ENCODE results near the gene SLIT1.

The SLIT1 gene

GRCh38 chr10:97012470-97012869 is 173.3 kb downstream of the SLIT1 start:
- Histone ChIP-seq H3K4me1 (no peaks in the 10 kb centered on the region), H3K27ac (no peak overlapping the region), H2AFZ (no peak overlapping the region), H3K79me2 (no peaks in the 10 kb centered on the region), H3K36me3 (ENCODE audit: control insufficient read depth, insufficient read depth, low read length) (peaks cover 2% of the 10 kb centered on the region), H3K9me3 (ENCODE audit: control insufficient read depth, low read length) (peaks cover 3% of the 10 kb centered on the region), H3K4me3 (ENCODE audit: low read depth, low read length) (no peak overlapping the region), H3K9ac (no peak overlapping the region), H3K27me3 (ENCODE audit: control insufficient read depth, insufficient read depth, low read length) (no peaks in the 10 kb centered on the region), H3K4me2 (ENCODE audit: low read length) (no peak overlapping the region)
- no peak for TF ChIP-seq CTCF (IDR thresholded peaks at IDR 0.05)

- H3K27ac ChIP-seq = no peak overlapping the region
- peaks cover 3% of the 10 kb centered on the region for H3K9me3 ChIP-seq (ENCODE audit: control insufficient read depth, low read length)
- H3K9ac ChIP-seq = no peak overlapping the region
- no peak overlapping the region for H2AFZ ChIP-seq
- no peaks in the 10 kb centered on the region for H3K27me3 ChIP-seq (ENCODE audit: control insufficient read depth, insufficient read depth, low read length)
- H3K36me3 ChIP-seq (ENCODE audit: control insufficient read depth, insufficient read depth, low read length) = peaks cover 3% of the 10 kb centered on the region
- no peaks in the 10 kb centered on the region for H3K79me2 ChIP-seq
- no peak overlapping the region for H3K4me3 ChIP-seq (ENCODE audit: low read depth, low read length)
- H3K4me1 ChIP-seq = no peaks in the 10 kb centered on the region
- TF ChIP-seq CTCF (IDR thresholded peaks at IDR 0.05) = no peak
- no peak overlapping the region for H3K4me2 ChIP-seq (ENCODE audit: low read length)
These were observed 174.4 kb downstream of the SLIT1 start for GRCh38 chr10:97011397-97011796.

- Histone ChIP-seq H3K4me1 (no peaks in the 10 kb centered on the region), H3K4me2 (ENCODE audit: low read length) (no peak overlapping the region)
- no peak for TF ChIP-seq CTCF (IDR thresholded peaks at IDR 0.05)
These were observed 175.0 kb downstream of the SLIT1 start for GRCh38 chr10:97010695-97011206.

GRCh38 chr10:97007417-97007816 is 178.3 kb downstream of the SLIT1 start:
- Histone ChIP-seq H3K36me3 (ENCODE audit: control insufficient read depth, insufficient read depth, low read length) (peaks cover 3% of the 10 kb centered on the region), H3K79me2 (no peaks in the 10 kb centered on the region), H3K4me1 (no peaks in the 10 kb centered on the region), H3K4me3 (ENCODE audit: low read depth, low read length) (no peak overlapping the region), H3K9me3 (ENCODE audit: control insufficient read depth, low read length) (peaks cover 3% of the 10 kb centered on the region), H3K9ac (no peak overlapping the region), H3K4me2 (ENCODE audit: low read length) (no peak overlapping the region), H3K27me3 (ENCODE audit: control insufficient read depth, insufficient read depth, low read length) (no peaks in the 10 kb centered on the region), H2AFZ (no peak overlapping the region), H3K27ac (no peak overlapping the region)
- no peak for TF ChIP-seq CTCF (IDR thresholded peaks at IDR 0.05)

More at GRCh38 chr10:97010695-97011206, 175.0 kb downstream of the SLIT1 start:
- Histone ChIP-seq H3K9ac (no peak overlapping the region), H2AFZ (no peak overlapping the region), H3K79me2 (no peaks in the 10 kb centered on the region), H3K4me3 (ENCODE audit: low read depth, low read length) (no peak overlapping the region), H3K27ac (no peak overlapping the region), H3K9me3 (ENCODE audit: control insufficient read depth, low read length) (peaks cover 3% of the 10 kb centered on the region), H3K36me3 (ENCODE audit: control insufficient read depth, insufficient read depth, low read length) (peaks cover 3% of the 10 kb centered on the region), H3K27me3 (ENCODE audit: control insufficient read depth, insufficient read depth, low read length) (no peaks in the 10 kb centered on the region)

- Histone ChIP-seq H2AFZ (no peak overlapping the region), H3K27ac (no peak overlapping the region), H3K36me3 (ENCODE audit: control insufficient read depth, insufficient read depth, low read length) (peaks cover 3% of the 10 kb centered on the region), H3K9me3 (ENCODE audit: control insufficient read depth, low read length) (peaks cover 3% of the 10 kb centered on the region), H3K4me2 (ENCODE audit: low read length) (no peak overlapping the region), H3K27me3 (ENCODE audit: control insufficient read depth, insufficient read depth, low read length) (no peaks in the 10 kb centered on the region), H3K4me3 (ENCODE audit: low read depth, low read length) (no peak overlapping the region), H3K79me2 (no peaks in the 10 kb centered on the region), H3K4me1 (no peaks in the 10 kb centered on the region), H3K9ac (no peak overlapping the region)
- no peak for TF ChIP-seq CTCF (IDR thresholded peaks at IDR 0.05)
These were observed 179.4 kb downstream of the SLIT1 start for GRCh38 chr10:97006364-97006763.
